ENCODE measurements around the gene SPEM1. TPM values are rescaled to one million over a fixed set of nuclear protein-coding genes. Genes with fewer than 3 reads are reported as not detected.

Gene SPEM1
- total and polyA plus RNA-seq, 2 of the 13 experiments (the other 11 are each of a cell fraction or from before 2014, with no cell fraction given) = not detected

DNA sequence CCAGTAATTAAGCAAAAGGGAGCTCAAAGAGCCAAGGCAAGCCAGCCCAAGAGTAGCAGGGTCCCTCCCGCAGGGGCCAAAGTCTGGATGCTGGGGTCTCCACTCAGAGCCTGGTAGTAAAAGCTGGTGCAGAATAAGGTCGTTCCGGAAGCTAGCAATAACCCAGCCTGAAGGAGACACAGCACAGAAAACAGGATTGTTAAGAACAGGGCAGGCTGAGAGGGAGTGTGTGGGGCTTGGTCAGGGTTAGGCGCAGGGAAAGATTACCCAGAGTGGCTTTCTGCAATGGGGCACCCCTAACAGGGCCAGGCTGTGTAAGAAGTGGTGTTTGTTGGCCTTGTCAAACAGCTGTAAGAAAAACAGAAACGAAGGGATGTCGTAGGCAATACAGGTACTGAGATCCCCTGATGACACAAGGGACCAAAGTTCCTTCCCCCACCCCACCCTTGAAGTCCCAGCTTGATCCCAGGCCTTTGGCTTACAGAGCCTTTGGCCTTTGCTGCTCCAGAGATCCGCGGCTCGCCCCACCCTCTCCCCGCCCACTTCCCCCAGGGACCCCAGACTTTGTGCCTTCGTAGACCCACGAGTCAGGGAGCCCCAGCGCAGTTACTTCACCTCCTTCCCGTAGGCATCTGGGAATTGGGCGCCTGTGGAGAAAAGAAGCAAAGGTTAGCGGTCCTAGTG, 16.9 kb upstream of the SPEM1 start (continued):
- TF ChIP-seq RERE (CRISPR knock-in tag; IDR thresholded peaks at IDR 0.05; ENCODE audit: low read depth) (no peak), HHEX (CRISPR knock-in tag; IDR thresholded peaks at IDR 0.05) (no peak), NFAT5 (CRISPR knock-in tag; IDR thresholded peaks at IDR 0.05) (no peak), NR3C1 (CRISPR knock-in tag; IDR thresholded peaks at IDR 0.05) (no peak), AHDC1 (CRISPR knock-in tag; IDR thresholded peaks at IDR 0.05; ENCODE audit: borderline replicate concordance) (no peak; the same call in 1 of the 2 replicates), TCF7L2 (IDR thresholded peaks at IDR 0.05; ENCODE audit: low read depth, low read length) (no peak), KAT2B (IDR thresholded peaks at IDR 0.05; ENCODE audit: borderline replicate concordance, low read depth, low read length) (no peak), PATZ1 (CRISPR knock-in tag; IDR thresholded peaks at IDR 0.05) (peak; percentile 81; the same call in 1 of the 2 replicates), KDM2A (CRISPR knock-in tag; IDR thresholded peaks at IDR 0.05; ENCODE audit: borderline replicate concordance, low read depth) (no peak)
